Liver (tissue), 9 donors: ENCODE results near the gene NUB1. TPM values are rescaled to one million over a fixed set of nuclear protein-coding genes. Genes with fewer than 3 reads are reported as not detected.

ENCODE experiments used
- DNase-seq: peaks from one replicate; pipeline ENCODE4 v3.0.0-alpha.2; 2017; ENCODE audit warnings: low spot score
- H3K27ac ChIP-seq, 2 donors: one replicate each; pipeline ENCODE4 v1.7.0; 2013; ENCODE audit warnings: inconsistent platforms in 2 of 2, low read length in 2 of 2, control low read depth in 1 of 2, low read depth in 1 of 2, mild to moderate bottlenecking in 1 of 2
- H3K27me3 ChIP-seq, 4 donors: one replicate each; pipeline versions ENCODE4 v1.6.1 to v1.7.0; 2013; ENCODE audit warnings: low read length in 3 of 4, inconsistent platforms in 1 of 4, mild to moderate bottlenecking in 1 of 4, moderate library complexity in 1 of 4; ENCODE audit not compliant: control insufficient read depth in 4 of 4, insufficient read depth in 4 of 4
- H3K36me3 ChIP-seq, 4 donors: one replicate each; pipeline versions ENCODE4 v1.6.1 to v1.7.0; 2013; ENCODE audit warnings: low read length in 3 of 4, mild to moderate bottlenecking in 3 of 4, low read depth in 1 of 4, moderate library complexity in 1 of 4; ENCODE audit not compliant: control insufficient read depth in 4 of 4, insufficient read depth in 3 of 4
- H3K4me1 ChIP-seq, 4 donors: one replicate each; pipeline versions ENCODE4 v1.6.1 to v1.7.0; 2013; ENCODE audit warnings: low read length in 3 of 4, mild to moderate bottlenecking in 3 of 4, moderate library complexity in 1 of 4; ENCODE audit not compliant: control insufficient read depth in 4 of 4, insufficient read depth in 4 of 4
- H3K4me3 ChIP-seq, 3 donors: one replicate each; pipeline versions ENCODE4 v1.6.1 to v1.7.0; 2013; ENCODE audit warnings: low read length in 3 of 3, control low read depth in 1 of 3, low read depth in 1 of 3, mild to moderate bottlenecking in 1 of 3
- H3K9ac ChIP-seq, 2 donors: one replicate each; pipeline ENCODE4 v1.7.0; 2013; ENCODE audit warnings: low read length in 2 of 2, mild to moderate bottlenecking in 2 of 2, moderate library complexity in 2 of 2, control low read depth in 1 of 2, low read depth in 1 of 2
- H3K9me3 ChIP-seq, 4 donors: one replicate each; pipeline versions ENCODE4 v1.6.1 to v1.7.0; 2013; ENCODE audit warnings: low read length in 3 of 4; ENCODE audit not compliant: control insufficient read depth in 4 of 4
- ATF3 ChIP-seq: IDR thresholded peaks from 2 replicates; pipeline ENCODE4 v1.6.1; 2016; ENCODE audit warnings: antibody characterized with exemption
- CTCF ChIP-seq: fragments of 150-350 bp; IDR thresholded peaks from 2 replicates; pipeline ENCODE4 v1.5.1; 2017; ENCODE audit warnings: improper control_type of control experiment, low read depth, low read length; ENCODE audit not compliant: missing input control
- EGR1 ChIP-seq, 2 donors: IDR thresholded peaks; 2 replicates each; pipeline ENCODE4 v1.6.1; 2016 to 2018; ENCODE audit warnings: antibody characterized with exemption in 2 of 2, low read depth in 2 of 2
- FOXA1 ChIP-seq: IDR thresholded peaks from 2 replicates; pipeline ENCODE4 v1.6.1; 2016; ENCODE audit warnings: antibody characterized with exemption
- FOXA2 ChIP-seq: IDR thresholded peaks from 2 replicates; pipeline ENCODE4 v1.6.1; 2016; ENCODE audit warnings: antibody characterized with exemption
- GABPA ChIP-seq, 2 donors: IDR thresholded peaks in 1 of 2; conservative IDR thresholded peaks in 1 of 2; 2 replicates each; pipeline ENCODE4 v1.6.1; 2016; ENCODE audit warnings: antibody characterized with exemption in 2 of 2, mild to moderate bottlenecking in 1 of 2, moderate library complexity in 1 of 2
- HNF4A ChIP-seq, 2 donors: conservative IDR thresholded peaks; 2 replicates each; pipeline ENCODE4 v1.6.1; 2016; ENCODE audit warnings: antibody characterized with exemption in 2 of 2, mild to moderate bottlenecking in 2 of 2
- HNF4G ChIP-seq: IDR thresholded peaks from 2 replicates; pipeline ENCODE4 v1.6.1; 2016; ENCODE audit warnings: antibody characterized with exemption
- JUND ChIP-seq, 2 donors: IDR thresholded peaks; 2 replicates each; pipeline ENCODE4 v1.6.1; 2016; ENCODE audit warnings: antibody characterized with exemption in 2 of 2
- MAX ChIP-seq: IDR thresholded peaks from 2 replicates; pipeline ENCODE4 v1.6.1; 2016; ENCODE audit warnings: antibody characterized with exemption
- NR2F2 ChIP-seq: IDR thresholded peaks from 2 replicates; pipeline ENCODE4 v1.6.1; 2016; ENCODE audit warnings: antibody characterized with exemption
- RAD21 ChIP-seq, 2 donors: IDR thresholded peaks; 2 replicates each; pipeline ENCODE4 v1.6.1; 2016; ENCODE audit warnings: antibody characterized with exemption in 2 of 2, mild to moderate bottlenecking in 2 of 2
- REST ChIP-seq: IDR thresholded peaks from 2 replicates; pipeline ENCODE4 v1.6.1; 2016; ENCODE audit warnings: antibody characterized with exemption, mild to moderate bottlenecking
- RXRA ChIP-seq, 2 donors: IDR thresholded peaks; 2 replicates each; pipeline ENCODE4 v1.6.1; 2017 to 2018; ENCODE audit warnings: antibody characterized with exemption in 2 of 2, mild to moderate bottlenecking in 1 of 2
- SP1 ChIP-seq: IDR thresholded peaks from 2 replicates; pipeline ENCODE4 v1.6.1; 2018; ENCODE audit warnings: antibody characterized with exemption, mild to moderate bottlenecking
- TAF1 ChIP-seq: conservative IDR thresholded peaks from 2 replicates; pipeline ENCODE4 v1.6.1; 2016; ENCODE audit warnings: antibody characterized with exemption, mild to moderate bottlenecking
- YY1 ChIP-seq: IDR thresholded peaks from 2 replicates; pipeline ENCODE4 v1.6.1; 2016; ENCODE audit warnings: antibody characterized with exemption, mild to moderate bottlenecking
- ZBTB33 ChIP-seq: IDR thresholded peaks from 2 replicates; pipeline ENCODE4 v1.6.1; 2016; ENCODE audit warnings: antibody characterized with exemption
- WGBS: extraction: QIAGEN DNeasy Blood & Tissue Kit; methylation state at CpG from one replicate; pipeline ENCODE4 v1.1.7; 2013; 5-methylcytosine and 5-hydroxymethylcytosine counted together
- polyA plus RNA-seq, 2 donors: library from polyadenylated mRNA; stranded (reverse) in 1 of 2; unstranded in 1 of 2; fragments of 200-250 nt in 1 of 2; fragments of >200 nt in 1 of 2; fragmentation: Nextera tagmentation in 1 of 2; extraction: Ambion mirVana in 1 of 2; gene quantifications; one replicate each; pipeline versions ENCODE4 v1.2.1 to v1.2.3, GENCODE V29; 2013 to 2015
- total RNA-seq, 2 donors: library from RNA; depleted of rRNA; stranded (reverse); fragments of >200 nt; gene quantifications; one replicate each; pipeline ENCODE4 v1.2.3, GENCODE V29; 2014
- donor health status: healthy.
- donor health status: healthy.
- donor health status: healthy.
- donor health status: healthy.
- donor health status: healthy.

Gene NUB1
- total and polyA plus RNA-seq, 4 donors = 14.0 to 27.9 (median 18.8) TPM

- Histone ChIP-seq H3K36me3 (peaks cover 0 to 45% (median 31%) of the 10 kb centered on the region in 4 donors), H3K4me1 (peaks cover 2 to 4% (median 3%) of the 10 kb centered on the region in 4 donors), H3K9ac (no peak overlapping the region), H3K27me3 (no peaks in the 10 kb centered on the region), H3K9me3 (no peaks in the 10 kb centered on the region), H3K27ac (no peak overlapping the region), H3K4me3 (no peak overlapping the region)
- TF ChIP-seq HNF4A (conservative IDR thresholded peaks at IDR 0.05) (no peak), RAD21 (IDR thresholded peaks at IDR 0.05) (no peak), SP1 (no peak), HNF4G (no peak), REST (no peak), ZBTB33 (no peak)
- no peak for DNase-seq
- WGBS = 94% methylated on average over 2 of the region's 2 CpGs
Observed at GRCh38 chr7:151371266-151371665, 29.7 kb downstream of the NUB1 start.

- Histone ChIP-seq H3K4me1 (peaks cover 2 to 4% (median 3%) of the 10 kb centered on the region in 4 donors), H3K27ac (no peak overlapping the region), H3K9ac (no peak overlapping the region), H3K4me3 (no peak overlapping the region), H3K27me3 (no peaks in the 10 kb centered on the region), H3K9me3 (no peaks in the 10 kb centered on the region), H3K36me3 (peaks cover 3 to 57% (median 41%) of the 10 kb centered on the region in 4 donors)
- no peak for DNase-seq
- WGBS = 98% methylated on average over 10 of the region's 10 CpGs
- TF ChIP-seq HNF4G (no peak), FOXA1 (no peak), REST (no peak), TAF1 (no peak), EGR1 (IDR thresholded peaks at IDR 0.05; ENCODE audit: low read depth in 2 of 2) (no peak), RAD21 (IDR thresholded peaks at IDR 0.05) (no peak), RXRA (IDR thresholded peaks at IDR 0.05) (no peak), FOXA2 (no peak), SP1 (no peak), ZBTB33 (no peak), CTCF (no peak), ATF3 (no peak), GABPA (IDR thresholded peaks at IDR 0.05 in 1 of 2, conservative IDR thresholded peaks at IDR 0.05 in 1 of 2) (no peak), JUND (IDR thresholded peaks at IDR 0.05) (no peak), NR2F2 (no peak), HNF4A (conservative IDR thresholded peaks at IDR 0.05) (no peak), MAX (no peak), YY1 (no peak)
Observed at GRCh38 chr7:151372612-151373265, 31.1 kb downstream of the NUB1 start.
